HG03565 (cell line): Measurements from ENCODE around the gene SEMA3C.
A peak's percentile ranks its signal among the peaks of the same experiment; 100 is the strongest.
"Not testable (repeated sequence)": the region's sequence is repeated elsewhere in the genome, so short reads cannot be mapped to it uniquely, and the experiment has no call there.

ENCODE experiments used
- ATAC-seq: cut with Tn5 transposase; IDR thresholded peaks from one replicate; pipeline ENCODE4 v1.9.1; 2021; ENCODE audit warnings: mild to moderate bottlenecking, moderate library complexity; ENCODE audit not compliant: unreplicated experiment

Gene SEMA3C

GRCh38 chr7:80929619-80930018 lies 10.8 kb upstream of the SEMA3C start:
- no peak for ATAC-seq

DNA sequence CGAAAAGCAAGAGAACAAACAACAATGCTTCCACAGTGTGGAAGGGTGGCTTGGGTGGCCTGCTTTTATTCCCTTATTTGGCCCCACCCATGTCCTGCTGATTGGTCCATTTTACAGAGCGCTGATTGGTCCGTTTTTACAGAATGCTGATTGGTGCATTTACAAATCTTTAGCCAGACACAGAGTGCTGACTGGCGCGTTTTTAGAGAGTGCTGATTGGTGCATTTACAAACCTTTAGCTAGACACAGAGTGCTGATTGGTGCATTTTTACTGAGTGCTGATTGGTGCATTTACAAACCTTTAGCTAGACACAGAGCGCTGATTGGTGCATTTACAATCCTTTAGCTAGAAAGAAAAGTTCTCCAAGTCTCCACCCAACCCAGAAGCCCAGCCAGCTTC lies 8.1 kb upstream of the SEMA3C start:
- ATAC-seq = not testable (repeated sequence)

- ATAC-seq = no peak
Observed at GRCh38 chr7:80924090-80924489, 5.2 kb upstream of the SEMA3C start.

DNA sequence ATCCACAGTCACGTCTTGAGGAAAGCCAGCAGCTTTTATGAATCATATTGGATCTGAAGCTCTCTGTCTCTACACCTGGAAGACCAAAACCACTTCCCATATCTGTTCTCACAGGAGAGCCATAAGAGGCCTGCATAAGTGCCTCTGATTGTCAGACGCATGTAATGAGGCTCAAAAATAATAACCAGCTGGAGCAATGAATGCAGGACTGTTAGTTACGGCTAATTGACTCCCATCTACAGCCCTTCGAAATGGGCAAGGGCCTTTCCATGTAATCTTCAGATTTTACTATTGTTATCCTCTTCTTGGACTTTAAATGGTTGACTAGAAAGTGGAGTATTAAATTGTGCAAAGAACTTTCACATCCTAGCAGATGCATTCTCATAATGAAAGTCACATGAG lies 4.4 kb upstream of the SEMA3C start:
- ATAC-seq = no peak

DNA sequence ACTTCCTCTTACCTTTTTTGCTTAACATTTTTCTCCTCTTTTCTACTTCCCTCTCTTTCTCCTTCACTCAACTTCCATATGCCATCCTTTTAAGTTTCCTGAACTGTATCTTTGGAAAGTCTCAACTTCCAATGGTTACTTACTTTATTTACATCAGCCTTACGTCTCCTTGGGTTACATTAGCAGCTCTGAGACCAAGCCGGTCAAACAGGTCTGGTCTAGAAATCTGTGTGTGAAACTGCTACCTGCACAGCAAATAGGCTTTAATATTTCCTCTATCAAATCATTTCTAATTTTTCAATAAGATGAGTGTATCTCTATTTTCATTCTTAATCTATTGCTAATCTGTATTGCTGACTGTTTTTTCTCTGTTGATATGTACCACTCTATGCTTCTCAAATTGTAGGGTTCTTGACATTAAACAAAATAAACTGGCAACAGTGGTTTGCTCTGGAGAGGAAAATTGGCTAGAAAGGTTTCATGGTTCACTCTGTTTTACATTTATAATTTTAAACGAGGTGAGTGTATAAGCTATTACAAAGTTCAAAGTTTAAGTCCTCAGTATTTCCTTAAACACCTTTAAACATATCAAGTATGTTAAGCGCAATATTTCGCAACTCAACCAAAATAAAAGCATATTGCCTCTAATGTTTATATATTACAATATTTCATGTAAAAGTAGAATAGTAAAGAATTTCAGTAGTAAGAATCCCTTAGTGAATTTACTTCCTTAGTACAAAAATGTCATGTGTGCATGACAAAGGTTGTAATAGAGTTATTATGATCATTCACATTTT lies 3.6 kb upstream of the SEMA3C start:
- no peak for ATAC-seq

DNA sequence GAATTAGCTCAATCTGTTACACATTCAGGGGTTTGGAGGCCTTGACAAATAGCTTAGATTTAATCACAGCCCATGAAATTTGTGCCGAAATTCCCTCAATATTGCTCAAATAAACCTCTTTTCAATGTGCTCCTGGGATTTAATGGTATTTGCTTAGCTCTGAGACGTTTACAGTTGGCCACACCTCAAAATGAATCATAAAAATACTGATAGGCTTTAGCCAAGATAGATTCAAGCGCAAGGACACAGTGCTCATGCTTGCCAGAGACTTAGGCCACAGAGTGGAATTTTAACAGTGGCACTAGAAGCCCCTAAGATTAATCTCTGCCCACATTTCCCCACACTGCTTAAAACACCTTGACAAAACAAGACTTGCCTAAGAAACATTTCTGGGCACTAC lies 2.3 kb upstream of the SEMA3C start:
- no peak for ATAC-seq

GRCh38 chr7:80918399-80918798 lies 452 bp downstream of the SEMA3C start:
- ATAC-seq = peak; percentile 55

DNA sequence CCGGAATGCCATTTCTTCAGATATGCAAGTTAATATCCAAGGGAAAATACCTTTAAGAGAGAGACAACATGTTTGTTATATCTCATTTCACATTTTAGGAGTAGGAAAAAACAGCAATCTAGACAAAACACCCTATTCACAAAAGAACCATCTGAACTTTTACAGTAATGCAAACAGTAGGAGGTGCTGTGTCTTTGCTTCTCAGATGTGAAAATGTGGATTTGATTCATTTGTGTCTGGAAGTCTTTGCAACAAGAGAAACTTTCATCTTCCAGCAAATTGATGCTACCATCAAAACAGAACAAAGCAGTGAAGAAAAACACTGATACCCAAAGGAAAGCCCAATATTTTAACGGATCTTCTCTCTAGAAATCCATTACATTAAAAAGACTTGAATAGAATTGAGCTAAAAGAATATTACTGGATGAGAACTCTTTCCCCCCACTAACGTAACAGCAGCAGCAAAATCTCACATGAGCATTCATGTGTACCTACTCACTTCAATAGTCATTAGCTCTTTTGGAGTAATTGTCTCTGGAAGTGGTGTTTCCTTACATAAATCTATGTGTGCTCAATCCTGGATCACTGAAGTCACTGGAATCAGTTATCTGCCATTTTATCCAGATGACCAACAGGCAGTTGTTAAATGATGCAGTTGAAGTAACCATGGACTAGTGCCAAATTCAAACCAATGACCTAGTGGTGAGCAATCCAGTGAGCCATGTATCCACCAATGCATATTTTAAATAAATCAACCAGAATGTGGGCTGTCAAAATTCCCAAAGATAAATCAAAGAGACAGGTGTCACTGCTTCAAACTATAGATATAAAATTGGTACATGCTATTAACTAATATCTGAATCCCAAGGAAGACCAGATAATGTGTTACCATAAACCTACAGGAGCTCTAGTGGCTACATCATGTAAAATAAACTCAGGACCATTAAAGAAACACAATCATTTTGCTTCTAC lies 1.8 kb downstream of the SEMA3C start:
- ATAC-seq = no peak

DNA sequence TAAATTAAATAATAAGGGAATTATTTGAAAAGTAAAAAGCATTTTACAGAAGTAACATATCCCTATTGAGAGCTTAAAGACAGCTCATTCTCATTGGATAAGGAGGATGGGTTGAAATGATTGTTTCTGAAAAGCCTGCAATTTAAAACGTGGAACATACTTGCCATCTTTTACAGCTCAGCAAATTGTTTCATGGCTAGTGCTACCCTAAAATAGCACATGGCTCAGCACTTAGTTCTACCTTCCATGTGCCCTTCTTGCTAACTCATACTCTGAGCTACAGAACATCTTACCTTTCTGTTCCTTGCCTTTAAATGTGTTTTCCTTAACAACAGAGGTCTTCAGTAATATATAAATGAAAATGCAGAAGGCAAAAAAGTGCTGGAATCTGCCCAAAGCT lies 8.6 kb downstream of the SEMA3C start:
- ATAC-seq = no peak

DNA sequence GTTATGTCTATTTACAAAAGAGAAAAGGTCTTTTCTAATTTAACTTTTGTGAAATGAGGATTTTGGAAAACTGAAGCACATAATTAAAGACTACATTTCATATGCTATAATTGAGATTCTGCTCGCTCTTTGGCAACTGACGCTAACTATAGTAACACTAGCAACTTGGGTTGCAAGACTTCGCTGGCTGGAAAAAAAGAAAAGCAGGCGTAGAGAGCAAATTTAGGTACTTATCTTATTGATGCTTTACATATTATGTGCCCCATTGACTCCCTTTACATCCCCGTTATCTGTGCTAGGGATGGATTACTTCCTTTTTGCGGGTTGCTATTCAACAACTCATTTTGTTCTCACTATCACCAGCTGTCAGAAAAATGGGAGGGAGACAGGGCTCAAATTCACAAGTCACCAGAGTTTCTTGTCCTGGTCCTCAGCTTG lies 10.5 kb downstream of the SEMA3C start:
- ATAC-seq = no peak

GRCh38 chr7:80907612-80908011 lies 11.2 kb downstream of the SEMA3C start:
- no peak for ATAC-seq

GRCh38 chr7:80907141-80907601 lies 11.7 kb downstream of the SEMA3C start:
- ATAC-seq = no peak

GRCh38 chr7:80905334-80905733 lies 13.5 kb downstream of the SEMA3C start:
- no peak for ATAC-seq

- peak; percentile 43 for ATAC-seq
Observed at GRCh38 chr7:80902716-80903308, 16.0 kb downstream of the SEMA3C start.

GRCh38 chr7:80902019-80902418 lies 16.8 kb downstream of the SEMA3C start:
- ATAC-seq = no peak

DNA sequence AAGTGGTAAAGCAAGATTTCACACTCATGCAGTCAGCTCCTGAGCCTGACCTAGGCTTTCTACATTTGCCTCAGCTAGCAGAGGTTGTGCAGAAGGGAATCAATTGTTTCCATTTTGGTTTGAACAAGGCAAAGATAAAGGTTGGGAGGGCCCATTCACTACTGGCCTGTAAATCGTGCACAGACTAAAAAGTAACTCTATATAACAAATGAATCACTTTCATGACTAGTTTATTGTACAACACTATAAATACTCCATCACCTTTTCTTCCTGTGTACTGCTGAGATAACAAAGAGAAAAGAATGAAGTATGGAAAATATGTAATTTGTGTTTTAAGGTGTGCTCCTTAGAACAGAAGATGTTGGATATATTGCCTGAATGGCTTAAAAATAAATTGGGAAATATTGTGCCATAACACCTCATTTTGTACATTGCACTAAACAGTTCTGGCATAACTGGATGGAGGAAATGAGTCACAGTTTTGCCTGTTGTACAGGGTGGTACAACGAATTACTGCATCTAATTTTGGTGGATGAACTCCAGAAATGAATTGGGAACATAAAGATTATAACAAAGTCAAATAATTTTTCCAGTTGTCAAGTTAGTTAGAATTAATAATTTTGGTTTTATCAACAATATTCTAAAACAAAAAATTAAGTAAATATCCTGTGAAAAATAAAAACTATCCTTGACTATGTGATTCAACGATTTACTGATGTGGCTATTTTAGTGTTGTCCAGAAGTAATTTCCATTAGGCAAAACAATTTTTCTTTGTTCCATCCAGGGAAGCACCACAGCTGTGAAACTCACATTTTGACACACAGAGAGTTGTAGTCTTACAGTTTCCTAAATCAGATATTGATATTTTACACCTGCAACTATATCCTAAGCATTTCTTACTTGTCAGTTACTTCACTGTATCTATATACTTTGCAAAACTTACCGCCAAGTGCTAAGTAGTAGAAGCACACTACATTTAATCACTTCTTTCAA lies 18.0 kb downstream of the SEMA3C start:
- no peak for ATAC-seq

DNA sequence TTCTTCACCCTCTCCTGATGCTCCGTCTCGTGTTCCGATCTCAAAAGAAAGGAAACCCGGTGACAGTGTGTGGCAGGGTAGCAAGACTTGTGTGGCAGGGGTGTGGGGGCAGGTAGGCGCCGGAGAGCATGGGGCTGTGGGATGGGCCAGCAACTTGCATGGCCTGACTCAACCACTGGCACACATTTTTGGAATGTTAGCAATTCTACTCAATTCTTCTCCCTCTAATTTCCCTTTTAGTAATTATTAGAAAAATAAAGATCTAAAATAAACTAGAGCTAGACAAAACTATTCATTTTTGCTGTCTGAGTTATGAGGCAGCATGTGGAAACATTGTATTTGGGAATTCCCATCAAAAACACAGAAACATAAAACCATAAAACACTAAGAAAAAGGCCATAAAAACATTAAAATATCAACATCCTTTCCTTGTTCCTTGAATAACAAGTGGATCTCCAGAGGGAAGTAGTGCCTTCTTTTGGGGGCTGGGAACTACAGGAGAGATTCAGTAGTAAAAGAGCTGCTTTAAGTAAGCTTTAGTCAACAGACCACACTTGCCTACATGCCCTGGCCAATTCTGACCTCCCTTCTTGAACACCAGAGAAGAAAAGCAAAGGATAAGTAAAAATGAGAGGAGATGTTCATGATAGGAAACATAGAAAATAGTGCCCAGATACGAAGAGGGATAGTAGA lies 21.8 kb downstream of the SEMA3C start:
- no peak for ATAC-seq

GRCh38 chr7:80895056-80895455 lies 23.8 kb downstream of the SEMA3C start:
- ATAC-seq = no peak

DNA sequence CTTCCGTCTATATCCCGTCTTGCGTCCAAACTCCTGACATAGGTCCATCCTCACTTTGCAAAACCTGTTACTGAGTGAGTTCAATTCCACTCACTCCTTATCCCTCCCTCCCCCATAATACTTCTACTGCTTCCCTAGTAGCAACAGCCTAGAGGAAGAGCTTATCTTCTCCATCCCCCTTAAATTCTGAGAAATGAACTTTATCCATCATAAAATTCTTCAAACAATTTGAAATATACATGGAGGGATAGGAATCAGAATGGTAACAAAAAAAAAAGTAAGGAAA lies 27.6 kb downstream of the SEMA3C start:
- no peak for ATAC-seq
